ENCODE measurements around the gene ENTHD1.

Gene ENTHD1

GRCh38 chr22:39940757-39941305 is 47.3 kb upstream of the ENTHD1 start:
- Histone ChIP-seq H3K36me3 (ENCODE audit: insufficient read depth) (no peaks in the 10 kb centered on the region), H3K9ac (no peak overlapping the region), H3K4me2 (no peak overlapping the region), H4K20me1 (ENCODE audit: insufficient read depth) (no peaks in the 10 kb centered on the region), H3K79me2 (ENCODE audit: insufficient read depth, low read depth) (no peaks in the 10 kb centered on the region), H2AFZ (ENCODE audit: low read depth) (no peak overlapping the region), H3K4me1 (ENCODE audit: low read depth, poor library complexity, severe bottlenecking) (no peaks in the 10 kb centered on the region), H3K4me3 (IDR thresholded peaks at IDR 0.05; ENCODE audit: insufficient read depth, low read depth, low read length) (no peak overlapping the region), H3K27me3 (ENCODE audit: insufficient read depth, low read depth) (no peaks in the 10 kb centered on the region; the same call in 1 of the 2 replicates), H3K27ac (no peak overlapping the region)
- no peak for TF ChIP-seq CTCF (conservative IDR thresholded peaks at IDR 0.05; ENCODE audit: low read depth, low read length)

GRCh38 chr22:39939830-39940229 is 46.3 kb upstream of the ENTHD1 start:
- no peak overlapping the region for H2AFZ ChIP-seq (ENCODE audit: low read depth)
- H3K4me1 ChIP-seq (ENCODE audit: low read depth, poor library complexity, severe bottlenecking): no peaks in the 10 kb centered on the region
- no peak overlapping the region for H3K9ac ChIP-seq

GRCh38 chr22:39938509-39939111 is 45.0 kb upstream of the ENTHD1 start:
- Histone ChIP-seq H3K79me2 (ENCODE audit: insufficient read depth, low read depth) (no peaks in the 10 kb centered on the region), H3K9ac (no peak overlapping the region)
- no peak for TF ChIP-seq CTCF (conservative IDR thresholded peaks at IDR 0.05; ENCODE audit: low read depth, low read length)

More at GRCh38 chr22:39939830-39940229, 46.3 kb upstream of the ENTHD1 start:
- TF ChIP-seq CTCF (conservative IDR thresholded peaks at IDR 0.05; ENCODE audit: low read depth, low read length): no peak
- Histone ChIP-seq H3K27me3 (ENCODE audit: insufficient read depth, low read depth) (no peaks in the 10 kb centered on the region; the same call in 1 of the 2 replicates), H4K20me1 (ENCODE audit: insufficient read depth) (no peaks in the 10 kb centered on the region), H3K4me3 (IDR thresholded peaks at IDR 0.05; ENCODE audit: insufficient read depth, low read depth, low read length) (no peak overlapping the region), H3K36me3 (ENCODE audit: insufficient read depth) (no peaks in the 10 kb centered on the region), H3K27ac (no peak overlapping the region), H3K4me2 (no peak overlapping the region), H3K79me2 (ENCODE audit: insufficient read depth, low read depth) (no peaks in the 10 kb centered on the region)

GRCh38 chr22:39937906-39938305 is 44.3 kb upstream of the ENTHD1 start:
- Histone ChIP-seq H3K4me2 (no peak overlapping the region), H2AFZ (ENCODE audit: low read depth) (no peak overlapping the region), H3K27ac (no peak overlapping the region), H3K9ac (no peak overlapping the region), H3K79me2 (ENCODE audit: insufficient read depth, low read depth) (no peaks in the 10 kb centered on the region), H3K4me1 (ENCODE audit: low read depth, poor library complexity, severe bottlenecking) (no peaks in the 10 kb centered on the region), H4K20me1 (ENCODE audit: insufficient read depth) (no peaks in the 10 kb centered on the region), H3K36me3 (ENCODE audit: insufficient read depth) (no peaks in the 10 kb centered on the region), H3K27me3 (ENCODE audit: insufficient read depth, low read depth) (no peaks in the 10 kb centered on the region; the same call in 1 of the 2 replicates), H3K4me3 (IDR thresholded peaks at IDR 0.05; ENCODE audit: insufficient read depth, low read depth, low read length) (no peak overlapping the region)
- TF ChIP-seq CTCF (conservative IDR thresholded peaks at IDR 0.05; ENCODE audit: low read depth, low read length): no peak

More at GRCh38 chr22:39938509-39939111, 45.0 kb upstream of the ENTHD1 start:
- no peak overlapping the region for H3K27ac ChIP-seq
- no peak overlapping the region for H2AFZ ChIP-seq (ENCODE audit: low read depth)
- no peaks in the 10 kb centered on the region for H4K20me1 ChIP-seq (ENCODE audit: insufficient read depth)
- no peaks in the 10 kb centered on the region; the same call in 1 of the 2 replicates for H3K27me3 ChIP-seq (ENCODE audit: insufficient read depth, low read depth)
- H3K4me3 ChIP-seq (IDR thresholded peaks at IDR 0.05; ENCODE audit: insufficient read depth, low read depth, low read length): no peak overlapping the region
- no peaks in the 10 kb centered on the region for H3K4me1 ChIP-seq (ENCODE audit: low read depth, poor library complexity, severe bottlenecking)
- no peak overlapping the region for H3K4me2 ChIP-seq
- no peaks in the 10 kb centered on the region for H3K36me3 ChIP-seq (ENCODE audit: insufficient read depth)
